Fibroblast of mammary gland (primary cell): ENCODE results near the gene RNF166.

Experiments
- DNase-seq: peaks from one replicate; pipeline ENCODE4 v3.0.0-alpha.2; 2010; ENCODE audit warnings: low read depth
- H3K4me3 ChIP-seq: 2 replicates; pipeline ENCODE4 v1.5.1; 2011; ENCODE audit warnings: low read depth, mild to moderate bottlenecking, low read length, moderate library complexity; ENCODE audit not compliant: control insufficient read depth
- CTCF ChIP-seq: conservative IDR thresholded peaks from 2 replicates; pipeline ENCODE4 v1.5.1; 2011; ENCODE audit warnings: low read depth, low read length, inconsistent platforms; ENCODE audit not compliant: control insufficient read depth, insufficient read depth

The RNF166 gene

DNA sequence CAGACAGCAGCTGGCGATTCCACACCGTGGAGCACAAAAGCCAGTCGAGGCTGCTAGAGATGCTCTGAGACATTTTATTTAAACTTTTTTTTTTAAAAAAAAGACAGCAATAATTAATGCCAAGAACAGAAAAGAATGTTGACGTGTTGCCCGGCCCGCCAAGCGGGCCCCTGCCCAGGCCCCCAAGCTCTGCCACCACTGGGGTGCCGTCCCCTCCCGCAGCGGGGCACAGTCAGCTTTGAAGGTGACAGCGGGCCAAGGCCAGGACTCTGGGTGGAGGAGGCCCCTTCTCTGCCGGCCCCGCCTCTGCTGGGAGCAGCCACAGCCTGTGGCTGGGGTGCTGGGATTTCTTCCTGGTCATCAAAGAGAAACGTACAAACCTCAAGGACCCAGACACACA lies 9.8 kb downstream of the RNF166 start:
- no peak for TF ChIP-seq CTCF
- no peak overlapping the region for H3K4me3 ChIP-seq
- no peak for DNase-seq

GRCh38 chr16:88695753-88696152 lies 10.5 kb downstream of the RNF166 start:
- no peak for TF ChIP-seq CTCF
- no peak for DNase-seq

DNA sequence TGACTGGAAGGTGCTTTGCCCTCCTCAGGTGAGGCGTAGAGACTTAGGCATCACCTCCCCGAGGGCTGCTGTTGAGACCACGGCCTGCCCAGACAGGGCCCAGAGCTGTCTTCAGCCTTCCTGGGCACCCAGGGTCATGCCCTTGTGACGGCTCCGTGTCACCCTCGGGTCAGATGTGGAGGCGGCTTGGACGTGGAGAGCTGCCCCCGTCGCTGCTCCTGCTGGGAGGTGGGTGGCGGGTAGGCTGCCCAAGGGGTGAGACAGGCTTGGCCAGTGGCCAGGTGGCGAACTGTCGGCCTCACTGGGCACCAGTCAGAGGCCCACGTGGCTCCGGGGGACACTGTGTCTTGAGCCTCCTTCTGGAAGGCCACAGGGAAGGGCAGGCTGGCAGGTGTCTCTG lies 11.0 kb downstream of the RNF166 start:
- TF ChIP-seq CTCF = no peak
- H3K4me3 ChIP-seq = no peak overlapping the region
- no peak for DNase-seq

More at GRCh38 chr16:88695753-88696152, 10.5 kb downstream of the RNF166 start:
- no peak overlapping the region for H3K4me3 ChIP-seq

GRCh38 chr16:88694221-88695087 lies 11.8 kb downstream of the RNF166 start:
- H3K4me3 ChIP-seq = no peak overlapping the region
- TF ChIP-seq CTCF = no peak
- DNase-seq = no peak

- TF ChIP-seq CTCF = no peak
- no peak overlapping the region for H3K4me3 ChIP-seq
- no peak for DNase-seq
These were observed 12.6 kb downstream of the RNF166 start for GRCh38 chr16:88693420-88694177.

- no peak for DNase-seq
- H3K4me3 ChIP-seq = no peak overlapping the region
- no peak for TF ChIP-seq CTCF
These were observed 13.3 kb downstream of the RNF166 start for GRCh38 chr16:88692861-88693260.
